MM.1S (cell line): Measurements from ENCODE around the gene CD40LG.

Experiments
- CTCF ChIP-seq: fragments of 300-600 bp; sonication (generic); IDR thresholded peaks from 2 replicates; pipeline ENCODE4 v1.5.1; 2016; ENCODE audit warnings: antibody characterized with exemption, low read length, mixed read lengths
- EZH2 ChIP-seq: fragments of 300-600 bp; sonication (generic); optimal IDR thresholded peaks from 2 replicates; pipeline ENCODE3; 2017; ENCODE audit warnings: low read depth, mild to moderate bottlenecking, antibody characterized with exemption, low read length, mixed read lengths

- TF ChIP-seq CTCF (no peak), EZH2 (no peak)
Observed at GRCh38 chrX:136620780-136621179, 27.2 kb upstream of the CD40LG start.
